Bronchus fibroblast of lung (primary cell): Measurements from ENCODE around the gene NAXD. TPM values are rescaled to one million over a fixed set of nuclear protein-coding genes. Genes with fewer than 3 reads are reported as not detected.

Experiments
- total RNA-seq: library from RNA; depleted of rRNA; stranded (reverse); fragments of >200 nt; gene quantifications from 2 replicates; pipeline ENCODE4 v1.2.3, GENCODE V29; 2015

NAXD gene
- total RNA-seq = 18.3 and 23.0 TPM in 2 replicates

GRCh38 chr13:110615322-110616102 is at the start of gene NAXD:
Gene NAXD, plus strand, starts transcription at chr13:110615545. Its CDS starts 57 bp downstream, at chr13:110615602.

Other genes starting within 250 kb of the NAXD start
- gene RAB20, start 53.8 kb upstream of the NAXD start, total RNA-seq = 2.4 and 2.8 TPM in 2 replicates
- gene CARS2, start 90.6 kb downstream of the NAXD start, total RNA-seq = 63.4 and 65.3 TPM in 2 replicates
- 15.5 and 16.5 TPM in 2 replicates for gene ING1, start 98.2 kb downstream of the NAXD start, total RNA-seq